ENCODE data around the gene CKAP2L.

Gene CKAP2L

GRCh38 chr2:112751451-112752197 lies 12.8 kb downstream of the CKAP2L start:
- no peaks in the 10 kb centered on the region for H3K9me3 ChIP-seq (ENCODE audit: control extremely low read depth in 1 of 5, control insufficient read depth in 4 of 5, insufficient read depth in 2 of 5, low read depth in 1 of 5, low read length in 4 of 5)
- H3K27me3 ChIP-seq (replicated peaks in 2 of 5; ENCODE audit: control insufficient read depth in 4 of 5, insufficient read depth in 5 of 5, low read length in 4 of 5), result no peaks in the 10 kb centered on the region
- POLR2A ChIA-PET, result interaction anchor here (2.6 kb wide), 1 partner anchor 85 kb away, joined by 7 read pairs; the partner anchor contains the start of gene IL1B
- no peak overlapping the region for H3K27ac ChIP-seq (ENCODE audit: insufficient read depth in 1 of 2, low read depth in 1 of 2, low read length in 2 of 2, poor library complexity in 1 of 2, severe bottlenecking in 2 of 2)
- peak overlapping the region in 1 of 7 experiments; percentile 17 for H3K4me3 ChIP-seq (ENCODE audit: control insufficient read depth in 1 of 7, extremely low read depth in 1 of 7, insufficient read depth in 4 of 7, low read depth in 2 of 7, low read length in 6 of 7)
- H3K36me3 ChIP-seq (ENCODE audit: control insufficient read depth in 4 of 4, insufficient read depth in 4 of 4, low read length in 3 of 4), result peaks cover 0 to 57% (median 4%) of the 10 kb centered on the region in 4 experiments
- peaks cover 5 to 32% (median 15%) of the 10 kb centered on the region in 4 experiments for H3K4me1 ChIP-seq (ENCODE audit: control extremely low read depth in 1 of 4, control insufficient read depth in 4 of 4, insufficient read depth in 4 of 4, low read length in 3 of 4)
- no peak for DNase-seq
- CTCF ChIA-PET, result interaction anchor here (0.9 to 4.7 kb wide), 13 partner anchors 9 to 206 kb away, joined by 3 to 35 read pairs (median 3); no protein-coding TSS in a partner anchor

GRCh38 chr2:112750560-112750843 lies 13.9 kb downstream of the CKAP2L start:
- Histone ChIP-seq H3K27me3 (replicated peaks in 2 of 5; ENCODE audit: control insufficient read depth in 4 of 5, insufficient read depth in 5 of 5, low read length in 4 of 5) (no peaks in the 10 kb centered on the region), H3K4me1 (ENCODE audit: control extremely low read depth in 1 of 4, control insufficient read depth in 4 of 4, insufficient read depth in 4 of 4, low read length in 3 of 4) (peaks cover 5 to 32% (median 15%) of the 10 kb centered on the region in 4 experiments), H3K4me3 (ENCODE audit: control insufficient read depth in 1 of 7, extremely low read depth in 1 of 7, insufficient read depth in 4 of 7, low read depth in 2 of 7, low read length in 6 of 7) (no peak overlapping the region), H3K36me3 (ENCODE audit: control insufficient read depth in 4 of 4, insufficient read depth in 4 of 4, low read length in 3 of 4) (peaks cover 0 to 53% (median 2%) of the 10 kb centered on the region in 4 experiments), H3K9me3 (ENCODE audit: control extremely low read depth in 1 of 5, control insufficient read depth in 4 of 5, insufficient read depth in 2 of 5, low read depth in 1 of 5, low read length in 4 of 5) (no peaks in the 10 kb centered on the region), H3K27ac (ENCODE audit: insufficient read depth in 1 of 2, low read depth in 1 of 2, low read length in 2 of 2, poor library complexity in 1 of 2, severe bottlenecking in 2 of 2) (peak overlapping the region; percentile 48 to 78)
- POLR2A ChIA-PET, result interaction anchor here (2.6 kb wide), 1 partner anchor 86 kb away, joined by 7 read pairs; the partner anchor contains the start of gene IL1B
- DNase-seq, result no peak
- CTCF ChIA-PET, result interaction anchor here (0.7 to 5.6 kb wide), 26 partner anchors 11 to 201 kb away, joined by 3 to 97 read pairs (median 6); partner anchors contain the start of genes CKAP2L and IL1B

GRCh38 chr2:112749755-112750559 lies 14.5 kb downstream of the CKAP2L start:
- H3K4me3 ChIP-seq (ENCODE audit: control insufficient read depth in 1 of 7, extremely low read depth in 1 of 7, insufficient read depth in 4 of 7, low read depth in 2 of 7, low read length in 6 of 7), result peak overlapping the region in 3 of 7 experiments; percentile 19 to 31 (median 25)
- ChIA-PET CTCF (interaction anchor here (0.7 to 5.6 kb wide), 37 partner anchors 12 to 212 kb away, joined by 3 to 97 read pairs (median 5); partner anchors contain the start of genes CKAP2L and IL1B), POLR2A (interaction anchor here (0.9 to 2.6 kb wide), 3 partner anchors 84 to 192 kb away, joined by 3 to 7 read pairs (median 3); partner anchors contain the start of gene IL1B)
- H3K36me3 ChIP-seq (ENCODE audit: control insufficient read depth in 4 of 4, insufficient read depth in 4 of 4, low read length in 3 of 4), result peaks cover 0 to 53% (median 3%) of the 10 kb centered on the region in 4 experiments
- DNase-seq, result peak; percentile 88 to 95 (median 94)
- no peaks in the 10 kb centered on the region for H3K27me3 ChIP-seq (replicated peaks in 2 of 5; ENCODE audit: control insufficient read depth in 4 of 5, insufficient read depth in 5 of 5, low read length in 4 of 5)
- no peaks in the 10 kb centered on the region for H3K9me3 ChIP-seq (ENCODE audit: control extremely low read depth in 1 of 5, control insufficient read depth in 4 of 5, insufficient read depth in 2 of 5, low read depth in 1 of 5, low read length in 4 of 5)
- H3K27ac ChIP-seq (ENCODE audit: insufficient read depth in 1 of 2, low read depth in 1 of 2, low read length in 2 of 2, poor library complexity in 1 of 2, severe bottlenecking in 2 of 2), result peak overlapping the region; percentile 48 to 78
- peaks cover 5 to 30% (median 13%) of the 10 kb centered on the region in 4 experiments for H3K4me1 ChIP-seq (ENCODE audit: control extremely low read depth in 1 of 4, control insufficient read depth in 4 of 4, insufficient read depth in 4 of 4, low read length in 3 of 4)
- WGBS (ENCODE audit: insufficient coverage), result 54% methylated on average over 7 of the region's 9 CpGs

GRCh38 chr2:112740527-112740926 lies 23.9 kb downstream of the CKAP2L start:
- Histone ChIP-seq H3K27ac (ENCODE audit: insufficient read depth in 1 of 2, low read depth in 1 of 2, low read length in 2 of 2, poor library complexity in 1 of 2, severe bottlenecking in 2 of 2) (no peak overlapping the region), H3K4me3 (ENCODE audit: control insufficient read depth in 1 of 7, extremely low read depth in 1 of 7, insufficient read depth in 4 of 7, low read depth in 2 of 7, low read length in 6 of 7) (no peak overlapping the region), H3K4me1 (ENCODE audit: control extremely low read depth in 1 of 4, control insufficient read depth in 4 of 4, insufficient read depth in 4 of 4, low read length in 3 of 4) (peaks cover 0 to 4% (median 0%) of the 10 kb centered on the region in 4 experiments), H3K36me3 (ENCODE audit: control insufficient read depth in 4 of 4, insufficient read depth in 4 of 4, low read length in 3 of 4) (peaks cover 21 to 59% (median 35%) of the 10 kb centered on the region in 4 experiments), H3K9me3 (ENCODE audit: control extremely low read depth in 1 of 5, control insufficient read depth in 4 of 5, insufficient read depth in 2 of 5, low read depth in 1 of 5, low read length in 4 of 5) (no peaks in the 10 kb centered on the region), H3K27me3 (replicated peaks in 2 of 5; ENCODE audit: control insufficient read depth in 4 of 5, insufficient read depth in 5 of 5, low read length in 4 of 5) (no peaks in the 10 kb centered on the region)
- 94% methylated on average over 2 of the region's 7 CpGs for WGBS (ENCODE audit: insufficient coverage)
- ChIA-PET POLR2A (no interaction called here), CTCF (interaction anchor here (1.4 to 7.2 kb wide), 5 partner anchors 8 to 201 kb away, joined by 4 to 57 read pairs (median 39); no protein-coding TSS in a partner anchor)
- DNase-seq, result no peak

GRCh38 chr2:112737542-112738232 lies 26.7 kb downstream of the CKAP2L start:
- peaks cover 0 to 4% (median 0%) of the 10 kb centered on the region in 4 experiments for H3K4me1 ChIP-seq (ENCODE audit: control extremely low read depth in 1 of 4, control insufficient read depth in 4 of 4, insufficient read depth in 4 of 4, low read length in 3 of 4)
- WGBS (ENCODE audit: insufficient coverage), result 100% methylated on average over 1 of the region's 1 CpG
- H3K36me3 ChIP-seq (ENCODE audit: control insufficient read depth in 4 of 4, insufficient read depth in 4 of 4, low read length in 3 of 4), result peaks cover 17 to 46% (median 29%) of the 10 kb centered on the region in 4 experiments
- CTCF ChIA-PET, result interaction anchor here (1.0 to 5.2 kb wide), 6 partner anchors 11 to 205 kb away, joined by 3 to 39 read pairs (median 6); no protein-coding TSS in a partner anchor
- no peak overlapping the region for H3K4me3 ChIP-seq (ENCODE audit: control insufficient read depth in 1 of 7, extremely low read depth in 1 of 7, insufficient read depth in 4 of 7, low read depth in 2 of 7, low read length in 6 of 7)
- no peaks in the 10 kb centered on the region for H3K27me3 ChIP-seq (replicated peaks in 2 of 5; ENCODE audit: control insufficient read depth in 4 of 5, insufficient read depth in 5 of 5, low read length in 4 of 5)
- no peak for DNase-seq
- POLR2A ChIA-PET, result no interaction called here
- no peaks in the 10 kb centered on the region for H3K9me3 ChIP-seq (ENCODE audit: control extremely low read depth in 1 of 5, control insufficient read depth in 4 of 5, insufficient read depth in 2 of 5, low read depth in 1 of 5, low read length in 4 of 5)
- H3K27ac ChIP-seq (ENCODE audit: insufficient read depth in 1 of 2, low read depth in 1 of 2, low read length in 2 of 2, poor library complexity in 1 of 2, severe bottlenecking in 2 of 2), result no peak overlapping the region

- H3K4me1 ChIP-seq (ENCODE audit: control extremely low read depth in 1 of 4, control insufficient read depth in 4 of 4, insufficient read depth in 4 of 4, low read length in 3 of 4), result peaks cover 0 to 11% (median 5%) of the 10 kb centered on the region in 4 experiments
- no peak for DNase-seq
- H3K27me3 ChIP-seq (replicated peaks in 2 of 5; ENCODE audit: control insufficient read depth in 4 of 5, insufficient read depth in 5 of 5, low read length in 4 of 5), result no peaks in the 10 kb centered on the region
- no peak overlapping the region for H3K27ac ChIP-seq (ENCODE audit: insufficient read depth in 1 of 2, low read depth in 1 of 2, low read length in 2 of 2, poor library complexity in 1 of 2, severe bottlenecking in 2 of 2)
- no peak overlapping the region for H3K4me3 ChIP-seq (ENCODE audit: control insufficient read depth in 1 of 7, extremely low read depth in 1 of 7, insufficient read depth in 4 of 7, low read depth in 2 of 7, low read length in 6 of 7)
- no CpG with 5 or more reads among the region's 1 CpG for WGBS (ENCODE audit: insufficient coverage)
- ChIA-PET CTCF (interaction anchor here (0.9 to 2.0 kb wide), 5 partner anchors 8 to 208 kb away, joined by 3 to 5 read pairs (median 3); no protein-coding TSS in a partner anchor), POLR2A (interaction anchor here (0.5 kb wide), 1 partner anchor 105 kb away, joined by 3 read pairs; no protein-coding TSS in a partner anchor)
- peaks cover 0 to 12% (median 5%) of the 10 kb centered on the region in 4 experiments for H3K36me3 ChIP-seq (ENCODE audit: control insufficient read depth in 4 of 4, insufficient read depth in 4 of 4, low read length in 3 of 4)
- no peaks in the 10 kb centered on the region for H3K9me3 ChIP-seq (ENCODE audit: control extremely low read depth in 1 of 5, control insufficient read depth in 4 of 5, insufficient read depth in 2 of 5, low read depth in 1 of 5, low read length in 4 of 5)
Observed at GRCh38 chr2:112733871-112734270, 30.5 kb downstream of the CKAP2L start.

Measured in common myeloid progenitor, CD34-positive (primary cell).